PC-3 (cell line): Measurements from ENCODE around the gene CCDC63. TPM values are rescaled to one million over a fixed set of nuclear protein-coding genes. Genes with fewer than 3 reads are reported as not detected.

ENCODE experiments used
- ATAC-seq: fragments of 200-7000 bp; cut with Tn5 transposase; 2 replicates; pipeline ENCODE4 v1.9.1; 2020; ENCODE audit warnings: mild to moderate bottlenecking, moderate library complexity
- BruUV-seq: library from RNA; stranded (reverse); fragments of 400-500 nt; replicated peaks from 2 replicates; lab custom pipeline; 2021; lab: Mats Ljungman, UMichigan
- CTCF ChIA-PET: fragments of 300-600 bp; sonication (Branson Sonifier 250); formaldehyde crosslinking; loops from one replicate; lab custom pipeline; 2022; ENCODE audit warnings: antibody characterized with exemption; lab: Charles Lee
- POLR2A ChIA-PET: fragments of 300-600 bp; sonication (Branson Sonifier 250); formaldehyde crosslinking; loops from one replicate; lab custom pipeline; 2022; ENCODE audit warnings: antibody characterized with exemption; ENCODE audit not compliant: unreplicated experiment; lab: Charles Lee
- DNase-seq: peaks from one replicate; pipeline ENCODE4 v3.0.0-alpha.2; 2015
- H2AFZ ChIP-seq: fragments of 300-600 bp; sonication (generic); 2 replicates; pipeline ENCODE4 v1.6.0; 2016; ENCODE audit warnings: antibody characterized with exemption, low read length
- H3F3A ChIP-seq: fragments of 300-600 bp; sonication (generic); one replicate; pipeline ENCODE4 v1.6.0; 2017; ENCODE audit warnings: antibody characterized with exemption, low read length, control low read depth, mild to moderate bottlenecking; ENCODE audit not compliant: unreplicated experiment
- H3K27ac ChIP-seq: fragments of 300-600 bp; sonication (generic); 2 replicates; pipeline ENCODE4 v1.5.1; 2016; ENCODE audit warnings: mild to moderate bottlenecking, low read length
- H3K27me3 ChIP-seq: fragments of 300-600 bp; sonication (generic); 2 replicates; pipeline ENCODE4 v1.6.1; 2016; ENCODE audit warnings: low read length, mixed read lengths
- H3K36me3 ChIP-seq: fragments of 300-600 bp; sonication (generic); 2 replicates; pipeline ENCODE4 v1.6.1; 2016; ENCODE audit warnings: low read depth, mixed run types, low read length, mixed read lengths
- H3K4me1 ChIP-seq: fragments of 300-600 bp; sonication (generic); 2 replicates; pipeline ENCODE4 v1.5.1; 2016; ENCODE audit warnings: low read length; ENCODE audit not compliant: insufficient read depth
- H3K4me2 ChIP-seq: fragments of 300-600 bp; sonication (generic); 2 replicates; pipeline ENCODE4 v1.6.0; 2016; ENCODE audit warnings: low read length
- H3K4me3 ChIP-seq: fragments of 300-600 bp; sonication (generic); 2 replicates; pipeline ENCODE4 v1.5.1; 2016; ENCODE audit warnings: mild to moderate bottlenecking, low read length, mixed read lengths
- H3K79me2 ChIP-seq: fragments of 300-600 bp; sonication (generic); 2 replicates; pipeline ENCODE4 v1.6.1; 2017; ENCODE audit warnings: low read length, mixed read lengths
- H3K9ac ChIP-seq: fragments of 300-600 bp; sonication (generic); 2 replicates; pipeline ENCODE4 v1.6.0; 2016; ENCODE audit warnings: mild to moderate bottlenecking, low read length
- H3K9me2 ChIP-seq: fragments of 300-600 bp; sonication (generic); replicated peaks from 2 replicates; pipeline ENCODE4 v1.6.1; 2016; ENCODE audit warnings: mixed run types, low read length, mixed read lengths
- H3K9me3 ChIP-seq: fragments of 300-600 bp; sonication (generic); 2 replicates; pipeline ENCODE4 v1.6.1; 2016; ENCODE audit warnings: low read length, mixed read lengths
- H4K20me1 ChIP-seq: fragments of 300-600 bp; sonication (generic); 2 replicates; pipeline ENCODE4 v1.6.1; 2016; ENCODE audit warnings: low read length, mixed read lengths
- EZH2 ChIP-seq: fragments of 300-600 bp; sonication (generic); IDR thresholded peaks from one replicate; pipeline ENCODE4 v1.6.1; 2017; ENCODE audit warnings: antibody characterized with exemption, mild to moderate bottlenecking, low read length; ENCODE audit not compliant: unreplicated experiment
- EZH2phosphoT487 ChIP-seq: fragments of 300-600 bp; sonication (generic); IDR thresholded peaks from 2 replicates; pipeline ENCODE4 v1.6.1; 2018; ENCODE audit warnings: mild to moderate bottlenecking, antibody characterized with exemption, low read length, borderline replicate concordance
- intact Hi-C: fragments of 100-400 bp; cut with micrococcal nuclease; formaldehyde crosslinking; loops from 2 replicates; pipeline ENCODE4 v1.9.0; 2023
- total RNA-seq: library from RNA; depleted of rRNA; stranded (reverse); fragments of >200 nt; gene quantifications from 2 replicates; pipeline ENCODE4 v1.2.3, GENCODE V29; 2014
- TF ChIP-seq, protein P1 (sequence below): fragments of 300-600 bp; sonication (generic); conservative IDR thresholded peaks from 2 replicates; pipeline ENCODE4 v1.5.1; 2017; ENCODE audit warnings: antibody characterized with exemption, low read depth, mild to moderate bottlenecking, low read length

CCDC63 gene
- total RNA-seq, 1 experiment from 2014 or later: not detected

- H3K4me1 ChIP-seq: no peaks in the 10 kb centered on the region
- H3K9me3 ChIP-seq: no peaks in the 10 kb centered on the region
- peak; percentile 43 for ATAC-seq
- no peak overlapping the region for H3K27ac ChIP-seq
- no peaks in the 10 kb centered on the region for H3K9me2 ChIP-seq
- peak; percentile 24 for DNase-seq
- no peak overlapping the region for H2AFZ ChIP-seq
- no peaks in the 10 kb centered on the region for H4K20me1 ChIP-seq
- TF ChIP-seq EZH2phosphoT487 (no peak), EZH2 (no peak)
- TF ChIP-seq, protein P1, sequence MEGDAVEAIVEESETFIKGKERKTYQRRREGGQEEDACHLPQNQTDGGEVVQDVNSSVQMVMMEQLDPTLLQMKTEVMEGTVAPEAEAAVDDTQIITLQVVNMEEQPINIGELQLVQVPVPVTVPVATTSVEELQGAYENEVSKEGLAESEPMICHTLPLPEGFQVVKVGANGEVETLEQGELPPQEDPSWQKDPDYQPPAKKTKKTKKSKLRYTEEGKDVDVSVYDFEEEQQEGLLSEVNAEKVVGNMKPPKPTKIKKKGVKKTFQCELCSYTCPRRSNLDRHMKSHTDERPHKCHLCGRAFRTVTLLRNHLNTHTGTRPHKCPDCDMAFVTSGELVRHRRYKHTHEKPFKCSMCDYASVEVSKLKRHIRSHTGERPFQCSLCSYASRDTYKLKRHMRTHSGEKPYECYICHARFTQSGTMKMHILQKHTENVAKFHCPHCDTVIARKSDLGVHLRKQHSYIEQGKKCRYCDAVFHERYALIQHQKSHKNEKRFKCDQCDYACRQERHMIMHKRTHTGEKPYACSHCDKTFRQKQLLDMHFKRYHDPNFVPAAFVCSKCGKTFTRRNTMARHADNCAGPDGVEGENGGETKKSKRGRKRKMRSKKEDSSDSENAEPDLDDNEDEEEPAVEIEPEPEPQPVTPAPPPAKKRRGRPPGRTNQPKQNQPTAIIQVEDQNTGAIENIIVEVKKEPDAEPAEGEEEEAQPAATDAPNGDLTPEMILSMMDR: peak; percentile 34; the same call in 1 of the 2 replicates
- intact Hi-C loops: no loop called here
- H3K36me3 ChIP-seq: no peaks in the 10 kb centered on the region
- no peak overlapping the region for H3K4me2 ChIP-seq
- ChIA-PET POLR2A (no interaction called here), CTCF (no interaction called here)
- H3K4me3 ChIP-seq: no peak overlapping the region
- no peak overlapping the region for H3K9ac ChIP-seq
- no TSS peak for BruUV-seq
- no peaks in the 10 kb centered on the region for H3K27me3 ChIP-seq
- H3F3A ChIP-seq: no peaks in the 10 kb centered on the region
- H3K79me2 ChIP-seq: no peaks in the 10 kb centered on the region
Observed at GRCh38 chr12:110906083-110906482, 59.3 kb downstream of the CCDC63 start.

DNA sequence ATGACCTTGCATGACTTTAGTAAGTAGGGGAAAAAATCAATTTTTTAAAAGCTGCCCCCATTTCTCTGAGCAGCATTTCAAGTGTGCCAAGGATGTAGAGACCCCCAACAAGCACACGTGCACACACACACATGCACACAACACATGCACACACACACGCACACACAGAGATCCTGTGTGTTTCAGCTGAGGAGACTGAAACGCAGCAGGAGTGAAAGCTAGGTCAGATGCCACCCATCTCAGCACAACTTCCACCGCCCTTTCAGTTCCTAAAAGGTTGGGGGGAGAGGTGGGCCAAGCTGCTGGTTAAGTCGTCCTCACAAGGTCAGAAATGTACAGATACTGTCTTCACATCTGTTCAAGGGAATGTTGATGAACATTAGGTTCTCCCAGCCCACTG lies 59.7 kb downstream of the CCDC63 start:
- TF ChIP-seq EZH2 (no peak), EZH2phosphoT487 (no peak)
- TF ChIP-seq, protein P1: no peak
- Histone ChIP-seq H3K4me3 (no peak overlapping the region), H4K20me1 (no peaks in the 10 kb centered on the region), H3K4me2 (no peak overlapping the region), H3K27me3 (no peaks in the 10 kb centered on the region), H3K9me3 (no peaks in the 10 kb centered on the region), H3K79me2 (no peaks in the 10 kb centered on the region), H3K9ac (no peak overlapping the region), H3K36me3 (no peaks in the 10 kb centered on the region), H3F3A (no peaks in the 10 kb centered on the region), H3K27ac (no peak overlapping the region), H3K4me1 (no peaks in the 10 kb centered on the region), H3K9me2 (no peaks in the 10 kb centered on the region), H2AFZ (no peak overlapping the region)
- POLR2A ChIA-PET: no interaction called here
- intact Hi-C loops: no loop called here
- no peak for DNase-seq
- CTCF ChIA-PET: no interaction called here
- no TSS peak for BruUV-seq
- ATAC-seq: no peak

DNA sequence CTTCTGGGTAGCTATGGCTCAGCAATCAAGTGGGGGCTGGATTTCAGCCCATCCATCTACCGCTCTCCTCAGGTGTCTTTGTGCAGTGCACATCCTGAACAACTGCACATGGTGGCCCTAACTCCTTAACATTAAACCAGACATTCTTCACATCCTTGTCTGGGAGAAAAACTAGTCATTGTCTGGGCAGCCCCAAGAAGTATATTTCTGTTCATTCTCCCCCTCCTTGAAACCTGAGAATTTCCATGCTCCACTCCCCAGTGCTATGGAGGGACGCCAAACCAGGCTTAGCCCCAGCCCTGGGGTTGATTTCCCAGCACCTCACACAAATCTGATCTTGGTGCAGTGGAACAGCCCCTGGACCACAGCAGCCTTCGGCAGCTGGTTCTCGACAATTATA lies 60.2 kb downstream of the CCDC63 start:
- ATAC-seq (no peak), DNase-seq (no peak)
- no peaks in the 10 kb centered on the region for H3K9me3 ChIP-seq
- ChIA-PET CTCF (no interaction called here), POLR2A (no interaction called here)
- no peak overlapping the region for H3K9ac ChIP-seq
- intact Hi-C loops: no loop called here
- H4K20me1 ChIP-seq: no peaks in the 10 kb centered on the region
- H3K79me2 ChIP-seq: no peaks in the 10 kb centered on the region
- no TSS peak for BruUV-seq
- H3F3A ChIP-seq: no peaks in the 10 kb centered on the region
- no peak overlapping the region for H3K4me2 ChIP-seq
- no peak overlapping the region for H2AFZ ChIP-seq
- H3K4me3 ChIP-seq: no peak overlapping the region
- no peaks in the 10 kb centered on the region for H3K9me2 ChIP-seq
- no peaks in the 10 kb centered on the region for H3K36me3 ChIP-seq
- no peaks in the 10 kb centered on the region for H3K4me1 ChIP-seq
- TF ChIP-seq EZH2phosphoT487 (no peak), EZH2 (no peak)
- TF ChIP-seq, protein P1: no peak
- no peaks in the 10 kb centered on the region for H3K27me3 ChIP-seq
- H3K27ac ChIP-seq: no peak overlapping the region
